OCI-LY1 (cell line): ENCODE data around the gene HRC.
A peak's percentile ranks its signal among the peaks of the same experiment; 100 is the strongest.

Experiments
- H2AFZ ChIP-seq: fragments of 200-600 bp; sonication (generic), shearing (Covaris generic); 2 replicates; pipeline ENCODE4 v1.6.0; 2014; ENCODE audit warnings: antibody characterized with exemption, mild to moderate bottlenecking, low read length
- H3F3A ChIP-seq: fragments of 200-600 bp; sonication (generic), shearing (Covaris generic); 2 replicates; pipeline ENCODE4 v1.6.0; 2014; ENCODE audit warnings: mild to moderate bottlenecking, antibody characterized with exemption, low read length, moderate library complexity; ENCODE audit not compliant: insufficient read depth
- H3K27ac ChIP-seq: fragments of 200-600 bp; sonication (generic); 2 replicates; pipeline ENCODE4 v1.5.1; 2014; ENCODE audit warnings: low read length, mixed run types, mild to moderate bottlenecking, low read depth; ENCODE audit not compliant: poor library complexity, severe bottlenecking
- H3K27me3 ChIP-seq: fragments of 200-600 bp; sonication (generic); 2 replicates; pipeline ENCODE4 v1.6.0; 2014; ENCODE audit warnings: antibody characterized with exemption, mild to moderate bottlenecking, low read length, moderate library complexity; ENCODE audit not compliant: insufficient read depth
- H3K36me3 ChIP-seq: fragments of 200-600 bp; sonication (generic); 2 replicates; pipeline ENCODE4 v1.6.1; 2014; ENCODE audit warnings: mild to moderate bottlenecking, antibody characterized with exemption, low read length, moderate library complexity, mixed read lengths; ENCODE audit not compliant: insufficient read depth
- H3K4me1 ChIP-seq: fragments of 200-600 bp; sonication (generic); 2 replicates; pipeline ENCODE4 v1.5.1; 2014; ENCODE audit warnings: mild to moderate bottlenecking, low read length, moderate library complexity; ENCODE audit not compliant: insufficient read depth, severe bottlenecking
- H3K4me2 ChIP-seq: fragments of 200-600 bp; sonication (generic), shearing (Covaris generic); 2 replicates; pipeline ENCODE4 v1.6.1; 2014; ENCODE audit warnings: low read length
- H3K4me3 ChIP-seq: fragments of 200-600 bp; sonication (generic); 2 replicates; pipeline ENCODE4 v1.5.1; 2014; ENCODE audit warnings: low read length, low read depth, mild to moderate bottlenecking, mixed read lengths; ENCODE audit not compliant: poor library complexity, severe bottlenecking
- H3K79me2 ChIP-seq: fragments of 200-600 bp; shearing (Covaris generic); 2 replicates; pipeline ENCODE4 v1.6.1; 2016; ENCODE audit warnings: mixed run types, low read length, mixed read lengths; ENCODE audit not compliant: insufficient read depth
- H3K9ac ChIP-seq: fragments of 200-600 bp; sonication (generic), shearing (Covaris generic); 2 replicates; pipeline ENCODE4 v1.6.1; 2014; ENCODE audit warnings: mild to moderate bottlenecking, low read length, mixed read lengths
- H3K9me2 ChIP-seq: fragments of 200-600 bp; sonication (generic), shearing (Covaris generic); 2 replicates; pipeline ENCODE4 v1.6.1; 2014; ENCODE audit warnings: low read depth, mild to moderate bottlenecking, low read length, mixed read lengths
- H3K9me3 ChIP-seq: fragments of 200-600 bp; shearing (Covaris generic); 2 replicates; pipeline ENCODE4 v1.6.1; 2014; ENCODE audit warnings: low read length, mixed read lengths
- H4K20me1 ChIP-seq: fragments of 200-600 bp; sonication (generic), shearing (Covaris generic); 2 replicates; pipeline ENCODE4 v1.6.0; 2016; ENCODE audit warnings: mild to moderate bottlenecking, low read length; ENCODE audit not compliant: insufficient read depth
- EZH2 ChIP-seq: fragments of 200-600 bp; sonication (generic), shearing (Covaris generic); IDR thresholded peaks from 2 replicates; pipeline ENCODE4 v1.8.0; 2017; ENCODE audit warnings: borderline replicate concordance, mixed run types, mild to moderate bottlenecking, antibody characterized with exemption, low read length, moderate library complexity, mixed read lengths
- TF ChIP-seq, protein P1 (sequence below): fragments of 200-600 bp; sonication (generic), shearing (Covaris generic); IDR thresholded peaks from 2 replicates; pipeline ENCODE4 v1.5.1; 2017; ENCODE audit warnings: mild to moderate bottlenecking, antibody characterized with exemption, low read length, moderate library complexity, mixed read lengths

HRC gene

DNA sequence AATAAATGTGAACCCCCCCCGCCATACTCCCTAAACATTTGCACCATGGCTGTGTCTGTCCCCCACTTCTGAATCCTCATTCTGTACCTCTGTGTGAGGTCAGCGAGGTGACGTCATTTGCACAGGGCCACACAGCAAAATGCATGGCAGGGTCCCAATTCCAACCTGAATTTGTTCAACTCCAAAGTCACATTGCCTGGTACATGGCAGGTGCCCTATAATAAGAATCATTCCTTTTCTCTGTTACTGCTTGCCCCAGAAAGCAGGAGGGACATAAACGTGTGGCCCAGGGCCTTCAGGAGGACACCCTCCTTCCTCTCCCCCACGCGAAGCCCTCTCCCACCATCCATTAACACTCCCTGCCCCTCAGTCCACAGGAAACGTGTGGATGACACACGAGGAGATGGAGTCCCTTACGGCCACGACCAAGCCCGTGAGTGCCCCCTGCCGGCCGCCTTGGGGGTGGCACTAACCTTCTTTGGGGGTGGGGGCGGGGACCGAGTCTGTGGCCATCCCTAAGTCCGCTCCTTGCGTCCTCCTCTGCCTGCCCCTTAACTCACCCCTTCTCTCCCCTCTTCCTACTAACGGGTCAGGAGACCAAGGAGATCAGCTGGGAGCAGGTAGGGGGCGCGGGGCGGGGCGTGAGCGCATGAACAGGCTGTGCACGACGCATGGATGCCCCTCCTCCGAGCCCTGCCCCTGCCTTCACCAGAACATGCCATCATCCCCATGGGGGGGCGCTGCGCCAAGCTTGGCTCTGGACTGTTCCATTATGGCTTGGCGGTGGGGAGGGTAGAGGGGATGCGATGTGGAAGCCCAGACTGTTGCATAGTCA is 9.4 kb downstream of the HRC start:
- Histone ChIP-seq H3F3A (no peaks in the 10 kb centered on the region), H3K79me2 (no peaks in the 10 kb centered on the region), H3K36me3 (no peaks in the 10 kb centered on the region), H3K4me1 (peaks cover 26% of the 10 kb centered on the region), H3K4me2 (peak overlapping the region; percentile 83), H3K27ac (no peak overlapping the region), H3K9me3 (no peaks in the 10 kb centered on the region), H4K20me1 (no peaks in the 10 kb centered on the region), H3K27me3 (no peaks in the 10 kb centered on the region), H3K9me2 (no peaks in the 10 kb centered on the region), H3K9ac (peak overlapping the region; percentile 38; the same call in 1 of the 2 replicates), H3K4me3 (peak overlapping the region; percentile 61), H2AFZ (no peak overlapping the region)
- TF ChIP-seq, protein P1, sequence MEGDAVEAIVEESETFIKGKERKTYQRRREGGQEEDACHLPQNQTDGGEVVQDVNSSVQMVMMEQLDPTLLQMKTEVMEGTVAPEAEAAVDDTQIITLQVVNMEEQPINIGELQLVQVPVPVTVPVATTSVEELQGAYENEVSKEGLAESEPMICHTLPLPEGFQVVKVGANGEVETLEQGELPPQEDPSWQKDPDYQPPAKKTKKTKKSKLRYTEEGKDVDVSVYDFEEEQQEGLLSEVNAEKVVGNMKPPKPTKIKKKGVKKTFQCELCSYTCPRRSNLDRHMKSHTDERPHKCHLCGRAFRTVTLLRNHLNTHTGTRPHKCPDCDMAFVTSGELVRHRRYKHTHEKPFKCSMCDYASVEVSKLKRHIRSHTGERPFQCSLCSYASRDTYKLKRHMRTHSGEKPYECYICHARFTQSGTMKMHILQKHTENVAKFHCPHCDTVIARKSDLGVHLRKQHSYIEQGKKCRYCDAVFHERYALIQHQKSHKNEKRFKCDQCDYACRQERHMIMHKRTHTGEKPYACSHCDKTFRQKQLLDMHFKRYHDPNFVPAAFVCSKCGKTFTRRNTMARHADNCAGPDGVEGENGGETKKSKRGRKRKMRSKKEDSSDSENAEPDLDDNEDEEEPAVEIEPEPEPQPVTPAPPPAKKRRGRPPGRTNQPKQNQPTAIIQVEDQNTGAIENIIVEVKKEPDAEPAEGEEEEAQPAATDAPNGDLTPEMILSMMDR: peak; percentile 97
- TF ChIP-seq EZH2: no peak

DNA sequence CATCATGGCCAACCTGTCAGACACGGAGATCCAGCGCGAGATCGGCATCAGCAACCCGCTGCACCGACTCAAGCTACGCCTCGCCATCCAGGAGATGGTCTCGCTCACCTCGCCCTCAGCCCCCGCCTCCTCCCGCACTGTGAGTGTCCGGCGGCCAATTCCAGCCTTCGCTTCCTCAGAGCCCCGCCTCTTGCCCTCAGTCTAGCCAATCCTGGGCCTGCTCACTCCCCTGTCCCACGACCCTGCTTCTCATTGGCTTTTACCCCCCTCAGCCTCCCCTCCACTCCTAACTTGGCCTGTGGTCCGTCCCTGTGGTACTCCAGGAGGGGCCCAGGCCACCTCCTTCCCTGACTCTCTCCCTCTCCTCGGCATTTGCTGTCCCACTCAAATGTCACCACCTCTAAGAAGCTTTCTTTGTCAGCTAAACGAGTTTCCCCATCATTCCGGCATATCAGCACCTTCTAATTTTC is 12.3 kb downstream of the HRC start:
- Histone ChIP-seq H3K4me2 (no peak overlapping the region), H3K9me2 (no peaks in the 10 kb centered on the region), H3K27me3 (no peaks in the 10 kb centered on the region), H3K9me3 (no peaks in the 10 kb centered on the region), H3F3A (no peaks in the 10 kb centered on the region), H3K9ac (no peak overlapping the region), H3K4me3 (no peak overlapping the region), H3K36me3 (no peaks in the 10 kb centered on the region), H3K27ac (no peak overlapping the region), H3K79me2 (no peaks in the 10 kb centered on the region), H2AFZ (no peak overlapping the region), H4K20me1 (no peaks in the 10 kb centered on the region), H3K4me1 (peaks cover 12% of the 10 kb centered on the region)
- TF ChIP-seq EZH2: no peak
- TF ChIP-seq, protein P1: no peak

DNA sequence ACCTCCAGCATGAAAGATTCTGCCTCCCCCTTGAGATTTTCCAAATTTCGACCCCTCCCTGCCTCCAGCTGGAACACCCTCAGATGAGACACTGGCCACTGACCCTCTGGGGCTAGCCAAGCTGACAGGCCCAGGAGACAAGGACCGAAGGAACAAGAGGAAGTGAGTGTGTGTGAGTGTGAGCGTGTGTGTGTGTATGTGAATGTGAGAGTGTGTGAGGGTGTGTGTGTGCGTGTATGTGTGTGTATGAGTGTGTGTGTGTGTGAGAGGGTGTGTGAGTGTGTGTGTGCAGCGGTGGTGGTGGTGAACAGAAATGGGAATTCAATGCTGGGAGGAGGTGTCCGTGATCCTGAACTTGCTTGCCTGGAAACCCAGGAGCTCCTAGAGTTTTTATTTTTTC is 13.8 kb downstream of the HRC start:
- Histone ChIP-seq H3K4me3 (no peak overlapping the region), H3K9me3 (no peaks in the 10 kb centered on the region), H3K27ac (no peak overlapping the region), H3K9me2 (no peaks in the 10 kb centered on the region), H4K20me1 (no peaks in the 10 kb centered on the region), H3F3A (no peaks in the 10 kb centered on the region), H3K4me2 (no peak overlapping the region), H3K36me3 (no peaks in the 10 kb centered on the region), H2AFZ (no peak overlapping the region), H3K9ac (no peak overlapping the region), H3K27me3 (no peaks in the 10 kb centered on the region), H3K4me1 (peaks cover 10% of the 10 kb centered on the region), H3K79me2 (no peaks in the 10 kb centered on the region)
- no peak for TF ChIP-seq EZH2
- TF ChIP-seq, protein P1: no peak
